Muscle layer of colon (tissue), 2 donors: Measurements from ENCODE around the gene CLN6.
"Not testable (repeated sequence)": the region's sequence is repeated elsewhere in the genome, so short reads cannot be mapped to it uniquely, and the experiment has no call there.

Source experiments
- H3K27ac ChIP-seq: one replicate; pipeline ENCODE4 v1.7.0; 2013; ENCODE audit warnings: low read depth, mild to moderate bottlenecking, low read length, moderate library complexity
- H3K27me3 ChIP-seq, 2 donors: one replicate each; pipeline ENCODE4 v1.7.0; 2013; ENCODE audit warnings: low read length in 2 of 2, mild to moderate bottlenecking in 2 of 2; ENCODE audit not compliant: insufficient read depth in 2 of 2, control insufficient read depth in 1 of 2
- H3K36me3 ChIP-seq: one replicate; pipeline ENCODE4 v1.7.0; 2013; ENCODE audit warnings: mild to moderate bottlenecking, low read length; ENCODE audit not compliant: insufficient read depth
- H3K4me1 ChIP-seq: one replicate; pipeline ENCODE4 v1.7.0; 2013; ENCODE audit warnings: mild to moderate bottlenecking, low read length; ENCODE audit not compliant: insufficient read depth
- H3K4me3 ChIP-seq, 2 donors: one replicate each; pipeline ENCODE4 v1.7.0; 2013; ENCODE audit warnings: low read length in 2 of 2, low read depth in 1 of 2, mild to moderate bottlenecking in 1 of 2, moderate library complexity in 1 of 2
- H3K9ac ChIP-seq: one replicate; pipeline ENCODE4 v1.7.0; 2013; ENCODE audit warnings: low read length
- H3K9me3 ChIP-seq: one replicate; pipeline ENCODE4 v1.7.0; 2013; ENCODE audit warnings: mild to moderate bottlenecking, low read length
- donor health status: abdominal sarcoma.
- donor health status: Adenocarcinoma of cecum.

Gene CLN6

GRCh38 chr15:68228971-68229385 is 550 bp downstream of the CLN6 start:
- H3K9me3 ChIP-seq, result no peaks in the 10 kb centered on the region
- H3K36me3 ChIP-seq, result no peaks in the 10 kb centered on the region
- H3K4me1 ChIP-seq, result peaks cover 17% of the 10 kb centered on the region
- peak overlapping the region; percentile 60 for H3K9ac ChIP-seq
- peak overlapping the region; percentile 80 for H3K27ac ChIP-seq
- H3K27me3 ChIP-seq, result no peaks in the 10 kb centered on the region
- H3K4me3 ChIP-seq, result peak overlapping the region; percentile 77

GRCh38 chr15:68228143-68228970 is 1.2 kb downstream of the CLN6 start:
- H3K4me3 ChIP-seq, result peak overlapping the region; percentile 77
- H3K27ac ChIP-seq, result peak overlapping the region; percentile 80
- peaks cover 17% of the 10 kb centered on the region for H3K4me1 ChIP-seq

GRCh38 chr15:68227643-68228142 is 1.8 kb downstream of the CLN6 start:
- no peak overlapping the region for H3K9ac ChIP-seq
- peak overlapping the region in 1 of 2 donors; percentile 77 for H3K4me3 ChIP-seq
- no peaks in the 10 kb centered on the region for H3K27me3 ChIP-seq
- H3K36me3 ChIP-seq, result no peaks in the 10 kb centered on the region
- H3K27ac ChIP-seq, result no peak overlapping the region
- H3K9me3 ChIP-seq, result no peaks in the 10 kb centered on the region
- H3K4me1 ChIP-seq, result peaks cover 17% of the 10 kb centered on the region

More at GRCh38 chr15:68228143-68228970, 1.2 kb downstream of the CLN6 start:
- Histone ChIP-seq H3K27me3 (no peaks in the 10 kb centered on the region), H3K36me3 (no peaks in the 10 kb centered on the region), H3K9ac (peak overlapping the region; percentile 60), H3K9me3 (no peaks in the 10 kb centered on the region)

GRCh38 chr15:68225442-68225841 is 4.1 kb downstream of the CLN6 start:
- peaks cover 17% of the 10 kb centered on the region for H3K4me1 ChIP-seq
- not testable (repeated sequence) for H3K9ac ChIP-seq, H3K36me3 ChIP-seq, H3K27ac ChIP-seq, H3K9me3 ChIP-seq, H3K4me3 ChIP-seq, H3K27me3 ChIP-seq

- Histone ChIP-seq H3K4me3 (no peak overlapping the region), H3K27me3 (no peaks in the 10 kb centered on the region), H3K27ac (no peak overlapping the region), H3K9me3 (no peaks in the 10 kb centered on the region), H3K36me3 (no peaks in the 10 kb centered on the region), H3K9ac (no peak overlapping the region), H3K4me1 (peaks cover 12% of the 10 kb centered on the region)
Observed at GRCh38 chr15:68224546-68225250, 4.8 kb downstream of the CLN6 start.

- peaks cover 12% of the 10 kb centered on the region for H3K4me1 ChIP-seq
- H3K36me3 ChIP-seq, result peaks cover 5% of the 10 kb centered on the region
- H3K9ac ChIP-seq, result no peak overlapping the region
- no peaks in the 10 kb centered on the region for H3K9me3 ChIP-seq
- H3K4me3 ChIP-seq, result no peak overlapping the region
- H3K27ac ChIP-seq, result no peak overlapping the region
- no peaks in the 10 kb centered on the region for H3K27me3 ChIP-seq
Observed at GRCh38 chr15:68224108-68224507, 5.4 kb downstream of the CLN6 start.

GRCh38 chr15:68223171-68223570 is 6.4 kb downstream of the CLN6 start:
- Histone ChIP-seq H3K36me3 (peaks cover 9% of the 10 kb centered on the region), H3K9me3 (no peaks in the 10 kb centered on the region), H3K4me3 (no peak overlapping the region), H3K4me1 (peaks cover 7% of the 10 kb centered on the region), H3K27ac (no peak overlapping the region), H3K27me3 (no peaks in the 10 kb centered on the region), H3K9ac (no peak overlapping the region)

GRCh38 chr15:68222432-68222743 is 7.1 kb downstream of the CLN6 start:
- not testable (repeated sequence) for H3K27ac ChIP-seq, H3K4me3 ChIP-seq, H3K9me3 ChIP-seq, H3K9ac ChIP-seq, H3K4me1 ChIP-seq, H3K27me3 ChIP-seq
- peaks cover 16% of the 10 kb centered on the region for H3K36me3 ChIP-seq

- H3K4me1 ChIP-seq, H3K9ac ChIP-seq, H3K27ac ChIP-seq, H3K4me3 ChIP-seq, H3K9me3 ChIP-seq, H3K27me3 ChIP-seq: not testable (repeated sequence)
- H3K36me3 ChIP-seq, result peaks cover 16% of the 10 kb centered on the region
Observed at GRCh38 chr15:68221530-68222431, 7.7 kb downstream of the CLN6 start.

GRCh38 chr15:68220967-68221366 is 8.6 kb downstream of the CLN6 start:
- Histone ChIP-seq H3K27me3 (no peaks in the 10 kb centered on the region), H3K27ac (no peak overlapping the region), H3K36me3 (peaks cover 16% of the 10 kb centered on the region), H3K4me3 (no peak overlapping the region), H3K9me3 (no peaks in the 10 kb centered on the region), H3K4me1 (no peaks in the 10 kb centered on the region), H3K9ac (no peak overlapping the region)

- no peaks in the 10 kb centered on the region for H3K4me1 ChIP-seq
- no peak overlapping the region for H3K4me3 ChIP-seq
- peaks cover 16% of the 10 kb centered on the region for H3K36me3 ChIP-seq
- no peak overlapping the region for H3K27ac ChIP-seq
- H3K27me3 ChIP-seq, result no peaks in the 10 kb centered on the region
- H3K9ac ChIP-seq, result no peak overlapping the region
- H3K9me3 ChIP-seq, result no peaks in the 10 kb centered on the region
Observed at GRCh38 chr15:68220489-68220888, 9.0 kb downstream of the CLN6 start.
